ENCODE measurements around the gene PTBP3. TPM values are rescaled to one million over a fixed set of nuclear protein-coding genes. Genes with fewer than 3 reads are reported as not detected.
A peak's percentile ranks its signal among the peaks of the same experiment; 100 is the strongest.

The PTBP3 gene
- total RNA-seq, 4 donors from 2014 or later, result 52.1 to 126 (median 71.0) TPM

DNA sequence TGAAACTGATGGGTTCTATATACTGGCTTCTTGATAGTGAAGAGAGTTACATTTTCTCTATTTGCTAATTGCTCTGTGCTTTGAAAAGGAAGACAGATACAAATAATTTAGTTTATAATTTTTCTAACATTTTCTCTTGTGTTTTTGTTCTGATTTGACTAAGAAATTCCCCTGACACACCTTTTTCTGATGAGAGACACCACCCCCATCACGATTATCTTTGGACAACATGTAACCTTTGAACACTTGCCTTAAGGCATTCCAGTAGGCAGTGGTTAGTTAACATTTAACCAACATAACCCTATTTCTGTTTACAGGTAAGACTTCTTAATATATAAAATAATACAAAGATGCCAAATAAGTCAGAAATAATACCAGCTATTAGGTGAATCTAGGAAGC, 4.1 kb upstream of the PTBP3 start:
- Histone ChIP-seq H3K27me3 (no peaks in the 10 kb centered on the region), H3K36me3 (no peaks in the 10 kb centered on the region), H3K9me3 (no peaks in the 10 kb centered on the region), H3K4me1 (no peaks in the 10 kb centered on the region), H3K27ac (peak overlapping the region in 2 of 4 donors; percentile 64 to 77), H3K4me3 (no peak overlapping the region)
- DNase-seq, result no peak
- TF ChIP-seq, protein P1, sequence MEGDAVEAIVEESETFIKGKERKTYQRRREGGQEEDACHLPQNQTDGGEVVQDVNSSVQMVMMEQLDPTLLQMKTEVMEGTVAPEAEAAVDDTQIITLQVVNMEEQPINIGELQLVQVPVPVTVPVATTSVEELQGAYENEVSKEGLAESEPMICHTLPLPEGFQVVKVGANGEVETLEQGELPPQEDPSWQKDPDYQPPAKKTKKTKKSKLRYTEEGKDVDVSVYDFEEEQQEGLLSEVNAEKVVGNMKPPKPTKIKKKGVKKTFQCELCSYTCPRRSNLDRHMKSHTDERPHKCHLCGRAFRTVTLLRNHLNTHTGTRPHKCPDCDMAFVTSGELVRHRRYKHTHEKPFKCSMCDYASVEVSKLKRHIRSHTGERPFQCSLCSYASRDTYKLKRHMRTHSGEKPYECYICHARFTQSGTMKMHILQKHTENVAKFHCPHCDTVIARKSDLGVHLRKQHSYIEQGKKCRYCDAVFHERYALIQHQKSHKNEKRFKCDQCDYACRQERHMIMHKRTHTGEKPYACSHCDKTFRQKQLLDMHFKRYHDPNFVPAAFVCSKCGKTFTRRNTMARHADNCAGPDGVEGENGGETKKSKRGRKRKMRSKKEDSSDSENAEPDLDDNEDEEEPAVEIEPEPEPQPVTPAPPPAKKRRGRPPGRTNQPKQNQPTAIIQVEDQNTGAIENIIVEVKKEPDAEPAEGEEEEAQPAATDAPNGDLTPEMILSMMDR (IDR thresholded peaks at IDR 0.05), result no peak
- no peak for TF ChIP-seq POLR2A (IDR thresholded peaks at IDR 0.05)

- H3K27me3 ChIP-seq, result no peaks in the 10 kb centered on the region
- no peaks in the 10 kb centered on the region for H3K36me3 ChIP-seq
- DNase-seq, result peak in 2 of 3 donors; percentile 61 to 66
- TF ChIP-seq POLR2A (IDR thresholded peaks at IDR 0.05), result no peak
- TF ChIP-seq, protein P1 (IDR thresholded peaks at IDR 0.05), result no peak
- H3K27ac ChIP-seq, result peak overlapping the region; percentile 99 to 100 (median 100)
- peak overlapping the region; percentile 84 to 96 (median 90) for H3K4me3 ChIP-seq
- H3K9me3 ChIP-seq, result no peaks in the 10 kb centered on the region
- peaks cover 0 to 19% (median 3%) of the 10 kb centered on the region in 4 donors for H3K4me1 ChIP-seq
Measured at GRCh38 chr9:112334432-112334841, 1.0 kb upstream of the PTBP3 start.

GRCh38 chr9:112333639-112334431, 416 bp upstream of the PTBP3 start:
- peak overlapping the region; percentile 84 to 96 (median 90) for H3K4me3 ChIP-seq
- H3K27me3 ChIP-seq, result no peaks in the 10 kb centered on the region
- peak; percentile 90 to 97 (median 97) for DNase-seq
- H3K27ac ChIP-seq, result peak overlapping the region; percentile 99 to 100 (median 100)
- H3K9me3 ChIP-seq, result no peaks in the 10 kb centered on the region
- no peaks in the 10 kb centered on the region for H3K36me3 ChIP-seq
- H3K4me1 ChIP-seq, result peaks cover 0 to 19% (median 5%) of the 10 kb centered on the region in 4 donors
- TF ChIP-seq POLR2A (IDR thresholded peaks at IDR 0.05), result peak; percentile 35 to 37
- TF ChIP-seq, protein P1 (IDR thresholded peaks at IDR 0.05), result peak in 5 of 6 experiments; percentile 51 to 74 (median 60)

DNA sequence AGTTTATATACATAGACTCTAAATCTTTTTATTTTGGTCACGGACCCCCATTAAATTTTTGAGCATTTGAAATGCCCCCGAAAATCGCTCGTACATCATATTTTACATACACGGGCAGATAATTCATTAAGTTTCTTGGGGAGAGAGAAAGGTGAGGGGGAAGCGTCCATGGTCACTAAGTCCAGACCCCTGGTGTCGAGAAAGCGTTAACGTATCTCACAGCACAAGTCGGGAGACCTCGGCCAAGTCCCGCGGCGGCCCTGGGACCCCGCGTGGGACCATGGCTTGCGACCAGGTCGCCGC, 794 bp downstream of the PTBP3 start:
- no peaks in the 10 kb centered on the region for H3K36me3 ChIP-seq
- H3K27ac ChIP-seq, result peak overlapping the region; percentile 99 to 100 (median 100)
- no peaks in the 10 kb centered on the region for H3K9me3 ChIP-seq
- H3K4me1 ChIP-seq, result peaks cover 0 to 19% (median 9%) of the 10 kb centered on the region in 4 donors
- TF ChIP-seq, protein P1 (IDR thresholded peaks at IDR 0.05), result peak in 4 of 6 experiments; percentile 6 to 33 (median 18)
- TF ChIP-seq POLR2A (IDR thresholded peaks at IDR 0.05), result no peak
- H3K27me3 ChIP-seq, result no peaks in the 10 kb centered on the region
- peak overlapping the region; percentile 84 to 96 (median 90) for H3K4me3 ChIP-seq
- no peak for DNase-seq

DNA sequence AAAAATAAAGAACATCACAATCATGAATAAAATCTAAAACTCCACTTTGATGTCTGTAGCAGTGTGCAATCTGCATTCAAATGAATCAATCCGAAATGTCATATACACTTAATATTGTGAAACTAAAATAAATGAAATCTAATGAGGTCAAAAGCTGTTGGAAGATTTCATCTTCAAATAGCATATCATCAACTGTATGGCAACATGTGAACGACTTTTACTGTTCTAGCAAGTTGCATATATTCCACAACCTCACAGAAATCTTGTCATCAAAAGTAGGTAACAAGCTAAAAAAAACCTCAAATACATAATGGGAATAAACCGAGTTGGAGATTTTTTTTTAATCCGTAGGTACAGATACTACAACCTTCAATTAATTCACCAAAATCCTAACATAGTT, 1.2 kb downstream of the PTBP3 start:
- Histone ChIP-seq H3K27ac (peak overlapping the region; percentile 99 to 100 (median 100)), H3K9me3 (no peaks in the 10 kb centered on the region), H3K27me3 (no peaks in the 10 kb centered on the region), H3K4me3 (peak overlapping the region; percentile 84 to 96 (median 90)), H3K36me3 (no peaks in the 10 kb centered on the region), H3K4me1 (peaks cover 0 to 20% (median 10%) of the 10 kb centered on the region in 4 donors)
- no peak for DNase-seq
- TF ChIP-seq, protein P1 (IDR thresholded peaks at IDR 0.05), result no peak
- no peak for TF ChIP-seq POLR2A (IDR thresholded peaks at IDR 0.05)
